OCI-LY7 (cell line): ENCODE measurements around the gene SNRNP25.

ENCODE experiments used
- CTCF ChIP-seq: fragments of 200-600 bp; sonication (generic); conservative IDR thresholded peaks from 2 replicates; pipeline ENCODE4 v1.5.1; 2014; ENCODE audit warnings: mild to moderate bottlenecking, antibody characterized with exemption, low read length, moderate library complexity, mixed read lengths
- EZH2phosphoT487 ChIP-seq: fragments of 200-600 bp; sonication (generic); IDR thresholded peaks from 2 replicates; pipeline ENCODE4 v1.6.1; 2018; ENCODE audit warnings: low read depth, borderline replicate concordance, mild to moderate bottlenecking, mixed run types, antibody characterized with exemption, low read length, moderate library complexity, mixed read lengths

DNA sequence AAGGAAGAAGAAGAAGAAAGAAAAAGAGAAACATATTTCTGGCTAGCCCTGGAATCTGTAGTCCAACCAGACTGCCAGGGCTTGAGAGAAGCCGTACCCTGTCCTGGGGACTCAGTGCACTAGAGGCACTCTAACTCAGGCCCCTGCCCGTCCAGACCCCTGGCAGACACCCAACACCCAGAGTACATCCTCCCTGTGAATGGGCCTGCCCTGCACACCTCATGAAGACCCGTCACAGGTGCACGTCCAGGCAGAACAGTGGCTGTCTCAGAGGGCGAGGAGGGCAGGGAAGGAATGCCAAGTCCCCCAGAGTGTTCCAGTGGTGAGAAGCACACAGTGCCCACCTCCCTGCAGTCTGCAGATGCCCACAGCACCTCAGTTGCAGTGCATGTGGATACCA is 47.4 kb downstream of the SNRNP25 start:
- TF ChIP-seq CTCF (no peak), EZH2phosphoT487 (no peak)
